Measurements from ENCODE around the gene SHQ1. TPM values are rescaled to one million over a fixed set of nuclear protein-coding genes. Genes with fewer than 3 reads are reported as not detected.

Gene SHQ1
- total RNA-seq, 1 donor from 2014 or later = 18.0 TPM

GRCh38 chr3:72872183-72872582, 23.9 kb upstream of the SHQ1 start:
- H3K36me3 Mint-ChIP-seq (ENCODE audit: unreplicated experiment) = no peaks in the 10 kb centered on the region
- DNase-seq (ENCODE audit: extremely low spot score, unreplicated experiment) = no peak
- no peak overlapping the region for H3K4me3 Mint-ChIP-seq (ENCODE audit: unreplicated experiment)
- TF ChIP-seq CTCF (IDR thresholded peaks at IDR 0.05) = no peak
- no peaks in the 10 kb centered on the region for H3K9me3 Mint-ChIP-seq (ENCODE audit: unreplicated experiment)
- H3K4me1 Mint-ChIP-seq (ENCODE audit: unreplicated experiment) = peaks cover 2% of the 10 kb centered on the region
- no peak overlapping the region for H3K27ac Mint-ChIP-seq (ENCODE audit: unreplicated experiment)
- H3K27me3 Mint-ChIP-seq (ENCODE audit: unreplicated experiment) = peaks cover 17% of the 10 kb centered on the region

GRCh38 chr3:72862314-72863090, 14.3 kb upstream of the SHQ1 start:
- H3K4me1 Mint-ChIP-seq (ENCODE audit: unreplicated experiment) = no peaks in the 10 kb centered on the region
- no peaks in the 10 kb centered on the region for H3K36me3 Mint-ChIP-seq (ENCODE audit: unreplicated experiment)
- no peak overlapping the region for H3K4me3 Mint-ChIP-seq (ENCODE audit: unreplicated experiment)
- H3K9me3 Mint-ChIP-seq (ENCODE audit: unreplicated experiment) = no peaks in the 10 kb centered on the region
- DNase-seq (ENCODE audit: extremely low spot score, unreplicated experiment) = no peak
- H3K27ac Mint-ChIP-seq (ENCODE audit: unreplicated experiment) = no peak overlapping the region
- no peak for TF ChIP-seq CTCF (IDR thresholded peaks at IDR 0.05)
- peaks cover 25% of the 10 kb centered on the region for H3K27me3 Mint-ChIP-seq (ENCODE audit: unreplicated experiment)

GRCh38 chr3:72860846-72861245, 12.6 kb upstream of the SHQ1 start:
- H3K27me3 Mint-ChIP-seq (ENCODE audit: unreplicated experiment) = peaks cover 19% of the 10 kb centered on the region
- H3K4me1 Mint-ChIP-seq (ENCODE audit: unreplicated experiment) = no peaks in the 10 kb centered on the region
- H3K27ac Mint-ChIP-seq (ENCODE audit: unreplicated experiment) = no peak overlapping the region
- no peaks in the 10 kb centered on the region for H3K9me3 Mint-ChIP-seq (ENCODE audit: unreplicated experiment)
- no peak for TF ChIP-seq CTCF (IDR thresholded peaks at IDR 0.05)
- no peak overlapping the region for H3K4me3 Mint-ChIP-seq (ENCODE audit: unreplicated experiment)
- no peaks in the 10 kb centered on the region for H3K36me3 Mint-ChIP-seq (ENCODE audit: unreplicated experiment)
- no peak for DNase-seq (ENCODE audit: extremely low spot score, unreplicated experiment)

- Mint-ChIP-seq H3K27me3 (ENCODE audit: unreplicated experiment) (peaks cover 23% of the 10 kb centered on the region), H3K9me3 (ENCODE audit: unreplicated experiment) (no peaks in the 10 kb centered on the region), H3K4me3 (ENCODE audit: unreplicated experiment) (no peak overlapping the region), H3K27ac (ENCODE audit: unreplicated experiment) (no peak overlapping the region), H3K36me3 (ENCODE audit: unreplicated experiment) (no peaks in the 10 kb centered on the region), H3K4me1 (ENCODE audit: unreplicated experiment) (no peaks in the 10 kb centered on the region)
- TF ChIP-seq CTCF (IDR thresholded peaks at IDR 0.05) = no peak
- DNase-seq (ENCODE audit: extremely low spot score, unreplicated experiment) = no peak
Measured at GRCh38 chr3:72860053-72860452, 11.8 kb upstream of the SHQ1 start.

- TF ChIP-seq CTCF (IDR thresholded peaks at IDR 0.05) = no peak
- Mint-ChIP-seq H3K36me3 (ENCODE audit: unreplicated experiment) (no peaks in the 10 kb centered on the region), H3K9me3 (ENCODE audit: unreplicated experiment) (no peaks in the 10 kb centered on the region), H3K27me3 (ENCODE audit: unreplicated experiment) (peaks cover 27% of the 10 kb centered on the region), H3K27ac (ENCODE audit: unreplicated experiment) (no peak overlapping the region), H3K4me1 (ENCODE audit: unreplicated experiment) (no peaks in the 10 kb centered on the region), H3K4me3 (ENCODE audit: unreplicated experiment) (no peak overlapping the region)
- no peak for DNase-seq (ENCODE audit: extremely low spot score, unreplicated experiment)
Measured at GRCh38 chr3:72855001-72855400, 6.8 kb upstream of the SHQ1 start.

Measured in osteocyte (in vitro differentiated cells).